Measurements from ENCODE around the gene PFDN6. TPM values are rescaled to one million over a fixed set of nuclear protein-coding genes. Genes with fewer than 3 reads are reported as not detected.

PFDN6 gene
- total and polyA plus RNA-seq, 9 of the 15 experiments (the other 6 are each of a cell fraction or from before 2014, with no cell fraction given), result 6.8 to 475 (median 216) TPM

DNA sequence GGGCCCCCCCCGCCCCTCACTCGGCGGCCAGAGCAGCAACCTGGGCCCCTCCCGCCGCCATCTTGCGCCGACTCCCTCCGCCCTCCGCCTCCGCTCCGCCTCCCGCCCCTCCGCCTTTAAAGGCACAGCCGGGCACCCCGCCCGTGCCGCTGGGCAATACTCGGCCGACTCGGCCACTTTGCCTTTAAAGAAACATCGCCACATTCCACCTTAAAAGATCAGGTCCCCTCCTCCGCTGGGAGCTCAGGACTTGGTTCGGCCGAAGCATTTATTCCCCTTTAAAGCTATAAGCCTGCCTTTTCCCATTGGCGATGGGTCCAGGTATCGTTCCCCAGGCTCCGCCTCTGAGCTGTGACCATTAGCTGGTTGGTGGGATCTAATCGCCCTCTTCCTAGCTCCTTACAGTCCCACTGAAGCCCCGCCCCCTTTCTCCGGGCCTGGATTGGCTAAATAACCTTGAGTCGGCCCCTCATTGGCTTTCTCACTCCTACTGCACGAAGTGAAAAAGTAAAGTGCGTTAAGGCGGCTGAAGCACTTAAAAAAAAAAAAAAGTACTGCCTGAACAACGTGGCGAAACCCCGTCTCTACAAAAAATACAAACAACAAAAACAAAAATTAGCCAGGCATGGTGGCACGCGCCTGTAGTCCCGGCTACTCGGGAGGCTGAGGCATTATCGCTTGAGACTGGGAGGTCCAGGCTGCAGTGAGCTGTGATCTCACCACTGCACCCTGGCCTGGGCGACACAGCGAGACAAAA lies 28.4 kb downstream of the PFDN6 start, which contains the start of gene ZBTB22 (continued):
- TF ChIP-seq, protein P1, sequence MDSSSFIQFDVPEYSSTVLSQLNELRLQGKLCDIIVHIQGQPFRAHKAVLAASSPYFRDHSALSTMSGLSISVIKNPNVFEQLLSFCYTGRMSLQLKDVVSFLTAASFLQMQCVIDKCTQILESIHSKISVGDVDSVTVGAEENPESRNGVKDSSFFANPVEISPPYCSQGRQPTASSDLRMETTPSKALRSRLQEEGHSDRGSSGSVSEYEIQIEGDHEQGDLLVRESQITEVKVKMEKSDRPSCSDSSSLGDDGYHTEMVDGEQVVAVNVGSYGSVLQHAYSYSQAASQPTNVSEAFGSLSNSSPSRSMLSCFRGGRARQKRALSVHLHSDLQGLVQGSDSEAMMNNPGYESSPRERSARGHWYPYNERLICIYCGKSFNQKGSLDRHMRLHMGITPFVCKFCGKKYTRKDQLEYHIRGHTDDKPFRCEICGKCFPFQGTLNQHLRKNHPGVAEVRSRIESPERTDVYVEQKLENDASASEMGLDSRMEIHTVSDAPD (CRISPR knock-in tag; IDR thresholded peaks at IDR 0.05), result no peak
- no peak for TF ChIP-seq CREB1 (IDR thresholded peaks at IDR 0.05)
- TF ChIP-seq CREB1 (CRISPR knock-in tag; IDR thresholded peaks at IDR 0.05), result no peak
- TF ChIP-seq SRF (CRISPR knock-in tag; IDR thresholded peaks at IDR 0.05), result no peak; a peak in 1 of 4 replicates
- peak; percentile 67 for TF ChIP-seq BHLHE40 (IDR thresholded peaks at IDR 0.05; ENCODE audit: low read length)
- TF ChIP-seq, protein P2, sequence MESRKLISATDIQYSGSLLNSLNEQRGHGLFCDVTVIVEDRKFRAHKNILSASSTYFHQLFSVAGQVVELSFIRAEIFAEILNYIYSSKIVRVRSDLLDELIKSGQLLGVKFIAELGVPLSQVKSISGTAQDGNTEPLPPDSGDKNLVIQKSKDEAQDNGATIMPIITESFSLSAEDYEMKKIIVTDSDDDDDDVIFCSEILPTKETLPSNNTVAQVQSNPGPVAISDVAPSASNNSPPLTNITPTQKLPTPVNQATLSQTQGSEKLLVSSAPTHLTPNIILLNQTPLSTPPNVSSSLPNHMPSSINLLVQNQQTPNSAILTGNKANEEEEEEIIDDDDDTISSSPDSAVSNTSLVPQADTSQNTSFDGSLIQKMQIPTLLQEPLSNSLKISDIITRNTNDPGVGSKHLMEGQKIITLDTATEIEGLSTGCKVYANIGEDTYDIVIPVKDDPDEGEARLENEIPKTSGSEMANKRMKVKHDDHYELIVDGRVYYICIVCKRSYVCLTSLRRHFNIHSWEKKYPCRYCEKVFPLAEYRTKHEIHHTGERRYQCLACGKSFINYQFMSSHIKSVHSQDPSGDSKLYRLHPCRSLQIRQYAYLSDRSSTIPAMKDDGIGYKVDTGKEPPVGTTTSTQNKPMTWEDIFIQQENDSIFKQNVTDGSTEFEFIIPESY (CRISPR knock-in tag; IDR thresholded peaks at IDR 0.05), result no peak
- TF ChIP-seq, protein P3, sequence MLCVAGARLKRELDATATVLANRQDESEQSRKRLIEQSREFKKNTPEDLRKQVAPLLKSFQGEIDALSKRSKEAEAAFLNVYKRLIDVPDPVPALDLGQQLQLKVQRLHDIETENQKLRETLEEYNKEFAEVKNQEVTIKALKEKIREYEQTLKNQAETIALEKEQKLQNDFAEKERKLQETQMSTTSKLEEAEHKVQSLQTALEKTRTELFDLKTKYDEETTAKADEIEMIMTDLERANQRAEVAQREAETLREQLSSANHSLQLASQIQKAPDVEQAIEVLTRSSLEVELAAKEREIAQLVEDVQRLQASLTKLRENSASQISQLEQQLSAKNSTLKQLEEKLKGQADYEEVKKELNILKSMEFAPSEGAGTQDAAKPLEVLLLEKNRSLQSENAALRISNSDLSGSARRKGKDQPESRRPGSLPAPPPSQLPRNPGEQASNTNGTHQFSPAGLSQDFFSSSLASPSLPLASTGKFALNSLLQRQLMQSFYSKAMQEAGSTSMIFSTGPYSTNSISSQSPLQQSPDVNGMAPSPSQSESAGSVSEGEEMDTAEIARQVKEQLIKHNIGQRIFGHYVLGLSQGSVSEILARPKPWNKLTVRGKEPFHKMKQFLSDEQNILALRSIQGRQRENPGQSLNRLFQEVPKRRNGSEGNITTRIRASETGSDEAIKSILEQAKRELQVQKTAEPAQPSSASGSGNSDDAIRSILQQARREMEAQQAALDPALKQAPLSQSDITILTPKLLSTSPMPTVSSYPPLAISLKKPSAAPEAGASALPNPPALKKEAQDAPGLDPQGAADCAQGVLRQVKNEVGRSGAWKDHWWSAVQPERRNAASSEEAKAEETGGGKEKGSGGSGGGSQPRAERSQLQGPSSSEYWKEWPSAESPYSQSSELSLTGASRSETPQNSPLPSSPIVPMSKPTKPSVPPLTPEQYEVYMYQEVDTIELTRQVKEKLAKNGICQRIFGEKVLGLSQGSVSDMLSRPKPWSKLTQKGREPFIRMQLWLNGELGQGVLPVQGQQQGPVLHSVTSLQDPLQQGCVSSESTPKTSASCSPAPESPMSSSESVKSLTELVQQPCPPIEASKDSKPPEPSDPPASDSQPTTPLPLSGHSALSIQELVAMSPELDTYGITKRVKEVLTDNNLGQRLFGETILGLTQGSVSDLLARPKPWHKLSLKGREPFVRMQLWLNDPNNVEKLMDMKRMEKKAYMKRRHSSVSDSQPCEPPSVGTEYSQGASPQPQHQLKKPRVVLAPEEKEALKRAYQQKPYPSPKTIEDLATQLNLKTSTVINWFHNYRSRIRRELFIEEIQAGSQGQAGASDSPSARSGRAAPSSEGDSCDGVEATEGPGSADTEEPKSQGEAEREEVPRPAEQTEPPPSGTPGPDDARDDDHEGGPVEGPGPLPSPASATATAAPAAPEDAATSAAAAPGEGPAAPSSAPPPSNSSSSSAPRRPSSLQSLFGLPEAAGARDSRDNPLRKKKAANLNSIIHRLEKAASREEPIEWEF (CRISPR knock-in tag; IDR thresholded peaks at IDR 0.05), result no peak
- TF ChIP-seq POU5F1 (IDR thresholded peaks at IDR 0.05; ENCODE audit: borderline replicate concordance, low read depth, low read length, partially characterized antibody), result no peak
- TF ChIP-seq POLR3A (IDR thresholded peaks at IDR 0.05; ENCODE audit: borderline replicate concordance, extremely low read depth, insufficient read depth, insufficient read length), result no peak
- TF ChIP-seq ZNF239 (CRISPR knock-in tag; IDR thresholded peaks at IDR 0.05), result no peak
- TF ChIP-seq, protein P4, sequence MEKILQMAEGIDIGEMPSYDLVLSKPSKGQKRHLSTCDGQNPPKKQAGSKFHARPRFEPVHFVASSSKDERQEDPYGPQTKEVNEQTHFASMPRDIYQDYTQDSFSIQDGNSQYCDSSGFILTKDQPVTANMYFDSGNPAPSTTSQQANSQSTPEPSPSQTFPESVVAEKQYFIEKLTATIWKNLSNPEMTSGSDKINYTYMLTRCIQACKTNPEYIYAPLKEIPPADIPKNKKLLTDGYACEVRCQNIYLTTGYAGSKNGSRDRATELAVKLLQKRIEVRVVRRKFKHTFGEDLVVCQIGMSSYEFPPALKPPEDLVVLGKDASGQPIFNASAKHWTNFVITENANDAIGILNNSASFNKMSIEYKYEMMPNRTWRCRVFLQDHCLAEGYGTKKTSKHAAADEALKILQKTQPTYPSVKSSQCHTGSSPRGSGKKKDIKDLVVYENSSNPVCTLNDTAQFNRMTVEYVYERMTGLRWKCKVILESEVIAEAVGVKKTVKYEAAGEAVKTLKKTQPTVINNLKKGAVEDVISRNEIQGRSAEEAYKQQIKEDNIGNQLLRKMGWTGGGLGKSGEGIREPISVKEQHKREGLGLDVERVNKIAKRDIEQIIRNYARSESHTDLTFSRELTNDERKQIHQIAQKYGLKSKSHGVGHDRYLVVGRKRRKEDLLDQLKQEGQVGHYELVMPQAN (IDR thresholded peaks at IDR 0.05; ENCODE audit: borderline replicate concordance), result peak; percentile 52; the same call in 1 of the 2 replicates
- peak; percentile 42; the same call in 1 of the 2 replicates for TF ChIP-seq DNMT1 (IDR thresholded peaks at IDR 0.05)
- TF ChIP-seq, protein P5, sequence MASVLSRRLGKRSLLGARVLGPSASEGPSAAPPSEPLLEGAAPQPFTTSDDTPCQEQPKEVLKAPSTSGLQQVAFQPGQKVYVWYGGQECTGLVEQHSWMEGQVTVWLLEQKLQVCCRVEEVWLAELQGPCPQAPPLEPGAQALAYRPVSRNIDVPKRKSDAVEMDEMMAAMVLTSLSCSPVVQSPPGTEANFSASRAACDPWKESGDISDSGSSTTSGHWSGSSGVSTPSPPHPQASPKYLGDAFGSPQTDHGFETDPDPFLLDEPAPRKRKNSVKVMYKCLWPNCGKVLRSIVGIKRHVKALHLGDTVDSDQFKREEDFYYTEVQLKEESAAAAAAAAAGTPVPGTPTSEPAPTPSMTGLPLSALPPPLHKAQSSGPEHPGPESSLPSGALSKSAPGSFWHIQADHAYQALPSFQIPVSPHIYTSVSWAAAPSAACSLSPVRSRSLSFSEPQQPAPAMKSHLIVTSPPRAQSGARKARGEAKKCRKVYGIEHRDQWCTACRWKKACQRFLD (CRISPR knock-in tag; IDR thresholded peaks at IDR 0.05), result no peak
- peak; percentile 63 to 91; a peak in 2 of 4 replicates for TF ChIP-seq ARNT (IDR thresholded peaks at IDR 0.05)

All from K562 (cell line).